HepG2 (cell line): ENCODE data around the gene BBC3. TPM values are rescaled to one million over a fixed set of nuclear protein-coding genes. Genes with fewer than 3 reads are reported as not detected.
A peak's percentile ranks its signal among the peaks of the same experiment; 100 is the strongest.

Experiments
- AGO2 ChIP-seq: fragments of 200-400 bp; formaldehyde crosslinking; optimal IDR thresholded peaks from 2 replicates; pipeline ENCODE3; 2017; ENCODE audit warnings: mild to moderate bottlenecking, low read depth, low read length, moderate library complexity
- ASH2L ChIP-seq: fragments of 300-600, 200-600 bp; sonication (generic); IDR thresholded peaks from 2 replicates; pipeline ENCODE4 v1.7.0; 2017; ENCODE audit warnings: low read depth, mild to moderate bottlenecking, moderate library complexity, mixed read lengths, low read length; ENCODE audit not compliant: insufficient read length
- ERF ChIP-seq: IDR thresholded peaks from 2 replicates; pipeline ENCODE4 v1.6.1; 2018; ENCODE audit warnings: missing biosample characterization, missing genetic modification reagents
- HIVEP1 ChIP-seq: sonication (generic); formaldehyde crosslinking; IDR thresholded peaks from 2 replicates; pipeline ENCODE4 v1.4.0; 2020; ENCODE audit warnings: mild to moderate bottlenecking, missing genetic modification reagents
- POLR2A ChIP-seq, 2 experiments: IDR thresholded peaks; 2 replicates each; pipeline ENCODE4 v1.6.1; 2011; ENCODE audit warnings: low read depth in 2 of 2, low read length in 2 of 2, mild to moderate bottlenecking in 1 of 2, moderate library complexity in 1 of 2; ENCODE audit not compliant: insufficient read depth in 1 of 2
- SIX4 ChIP-seq: sonication (generic); formaldehyde crosslinking; IDR thresholded peaks from 2 replicates; pipeline ENCODE4 v1.4.0; 2020; ENCODE audit warnings: missing genetic modification reagents
- SOX5 ChIP-seq: IDR thresholded peaks from 2 replicates; pipeline ENCODE4 v1.6.1; 2016; ENCODE audit warnings: borderline replicate concordance
- STAT5B ChIP-seq: sonication (generic); formaldehyde crosslinking; IDR thresholded peaks from 2 replicates; pipeline ENCODE4 v1.4.0; 2020; ENCODE audit warnings: missing genetic modification reagents
- THAP11 ChIP-seq: IDR thresholded peaks from 2 replicates; pipeline ENCODE4 v1.6.1; 2016; ENCODE audit warnings: missing biosample characterization, missing genetic modification reagents
- TMF1 ChIP-seq: sonication (generic); formaldehyde crosslinking; IDR thresholded peaks from 2 replicates; pipeline ENCODE4 v1.8.1; 2022; ENCODE audit warnings: low read depth, missing genetic modification reagents
- TP53 ChIP-seq: sonication (generic); formaldehyde crosslinking; conservative IDR thresholded peaks from 2 replicates; pipeline ENCODE4 v1.4.0; 2020; ENCODE audit warnings: missing genetic modification reagents
- WIZ ChIP-seq: sonication (generic); formaldehyde crosslinking; IDR thresholded peaks from 2 replicates; pipeline ENCODE4 v1.5.1; 2020; ENCODE audit warnings: mild to moderate bottlenecking, missing genetic modification reagents
- ZC3H13 ChIP-seq: sonication (generic); formaldehyde crosslinking; IDR thresholded peaks from 2 replicates; pipeline ENCODE4 v1.8.1; 2023; ENCODE audit warnings: mild to moderate bottlenecking, missing genetic modification reagents, moderate library complexity
- ZC3H4 ChIP-seq: sonication (generic); formaldehyde crosslinking; IDR thresholded peaks from 2 replicates; pipeline ENCODE4 v1.4.0; 2020; ENCODE audit warnings: missing genetic modification reagents, borderline replicate concordance
- ZNF138 ChIP-seq: sonication (generic); formaldehyde crosslinking; IDR thresholded peaks from 2 replicates; pipeline ENCODE4 v1.5.0; 2020; ENCODE audit warnings: mild to moderate bottlenecking, low read depth, missing genetic modification reagents
- ZNF331 ChIP-seq: sonication (generic); formaldehyde crosslinking; IDR thresholded peaks from 2 replicates; pipeline ENCODE4 v1.4.0; 2020; ENCODE audit warnings: missing genetic modification reagents
- ZNF383 ChIP-seq: sonication (generic); formaldehyde crosslinking; IDR thresholded peaks from 2 replicates; pipeline ENCODE4 v1.4.0; 2020; ENCODE audit warnings: missing genetic modification reagents, mild to moderate bottlenecking, borderline replicate concordance
- polyA plus RNA-seq, 8 experiments: library from polyadenylated mRNA; depleted of rRNA in 3 of 8; stranded (reverse) in 7 of 8; unstranded in 1 of 8; fragments of >200 nt; fragmentation: Illumina TruSeq in 4 of 8; extraction: Trizol in 4 of 8; gene quantifications; 2 replicates each; pipeline versions ENCODE4 v1.2.1 to v1.2.3, GENCODE V29; 2011 to 2016; ENCODE audit warnings: low read depth in 4 of 8, missing spikeins in 1 of 8, mixed read lengths in 1 of 8; ENCODE audit not compliant: insufficient read depth in 1 of 8
- total RNA-seq, 5 experiments: library from RNA; depleted of rRNA; stranded (reverse); fragments of >200 nt; fragmentation: Illumina TruSeq; extraction: Trizol; gene quantifications; 2 replicates each; pipeline ENCODE4 v1.2.3, GENCODE V29; 2016; ENCODE audit warnings: low read depth in 1 of 5
- TF ChIP-seq, protein P1 (sequence below): sonication (generic); formaldehyde crosslinking; IDR thresholded peaks from 2 replicates; pipeline ENCODE4 v1.5.0; 2020; ENCODE audit warnings: mild to moderate bottlenecking, missing genetic modification reagents
- TF ChIP-seq, protein P2 (sequence below): sonication (generic); formaldehyde crosslinking; IDR thresholded peaks from 2 replicates; pipeline ENCODE4 v1.5.0; 2020; ENCODE audit warnings: missing genetic modification reagents
- TF ChIP-seq, protein P3 (sequence below): sonication (generic); formaldehyde crosslinking; IDR thresholded peaks from 2 replicates; pipeline ENCODE4 v1.5.1; 2020; ENCODE audit warnings: missing genetic modification reagents, mild to moderate bottlenecking, borderline replicate concordance
- TF ChIP-seq, protein P4 (sequence below): sonication (generic); formaldehyde crosslinking; IDR thresholded peaks from 2 replicates; pipeline ENCODE4 v1.5.1; 2020; ENCODE audit warnings: mild to moderate bottlenecking, missing genetic modification reagents, moderate library complexity

Gene BBC3
- total and polyA plus RNA-seq, 2 of the 13 experiments (the other 11 are each of a cell fraction or from before 2014, with no cell fraction given), result 6.1 to 8.8 TPM

DNA sequence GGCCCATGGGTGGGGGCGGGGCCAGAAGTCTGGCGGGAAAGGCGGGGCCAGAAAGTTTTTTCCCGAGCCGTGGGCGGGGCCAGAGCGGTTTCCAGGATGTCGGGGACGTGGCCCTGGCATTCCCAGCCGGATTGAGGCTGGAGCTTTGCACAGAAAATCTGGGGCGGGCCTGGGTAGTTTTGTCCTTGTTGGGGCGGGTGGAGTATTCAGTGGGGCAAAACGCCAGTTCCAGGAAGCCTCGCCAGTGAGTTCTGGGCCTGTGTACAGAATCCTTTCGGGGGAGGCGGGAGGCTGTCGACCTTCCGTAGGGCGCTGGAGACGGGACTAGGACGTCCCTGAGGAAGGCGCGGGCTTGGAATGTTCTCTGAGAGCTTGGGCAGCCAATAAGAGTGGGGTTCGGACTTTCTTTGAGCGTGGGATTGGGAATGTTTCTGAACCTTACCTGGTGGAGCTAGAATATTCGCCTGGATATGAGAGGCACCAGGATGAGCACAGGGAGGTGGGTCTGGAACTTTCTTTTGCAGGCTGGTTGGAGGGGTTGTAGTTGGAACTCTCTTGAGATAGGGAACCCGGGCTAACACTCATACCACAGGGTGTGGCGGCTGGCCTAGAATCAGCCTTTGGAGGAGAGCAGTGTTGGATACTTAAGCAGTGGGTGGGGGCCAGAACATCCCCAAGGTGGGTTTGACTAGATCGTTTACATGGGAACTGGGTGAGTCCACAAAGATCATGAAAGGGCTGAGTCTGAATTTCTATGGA lies 26.6 kb upstream of the BBC3 start (continued):
- 0 out of 2 replicates have a peak, but pooled peaks have one; percentile 39 for TF ChIP-seq TP53 (CRISPR knock-in tag)
- TF ChIP-seq ZNF383 (CRISPR knock-in tag), result 0 out of 2 replicates have a peak, but pooled peaks have one; percentile 78
- TF ChIP-seq, protein P1, sequence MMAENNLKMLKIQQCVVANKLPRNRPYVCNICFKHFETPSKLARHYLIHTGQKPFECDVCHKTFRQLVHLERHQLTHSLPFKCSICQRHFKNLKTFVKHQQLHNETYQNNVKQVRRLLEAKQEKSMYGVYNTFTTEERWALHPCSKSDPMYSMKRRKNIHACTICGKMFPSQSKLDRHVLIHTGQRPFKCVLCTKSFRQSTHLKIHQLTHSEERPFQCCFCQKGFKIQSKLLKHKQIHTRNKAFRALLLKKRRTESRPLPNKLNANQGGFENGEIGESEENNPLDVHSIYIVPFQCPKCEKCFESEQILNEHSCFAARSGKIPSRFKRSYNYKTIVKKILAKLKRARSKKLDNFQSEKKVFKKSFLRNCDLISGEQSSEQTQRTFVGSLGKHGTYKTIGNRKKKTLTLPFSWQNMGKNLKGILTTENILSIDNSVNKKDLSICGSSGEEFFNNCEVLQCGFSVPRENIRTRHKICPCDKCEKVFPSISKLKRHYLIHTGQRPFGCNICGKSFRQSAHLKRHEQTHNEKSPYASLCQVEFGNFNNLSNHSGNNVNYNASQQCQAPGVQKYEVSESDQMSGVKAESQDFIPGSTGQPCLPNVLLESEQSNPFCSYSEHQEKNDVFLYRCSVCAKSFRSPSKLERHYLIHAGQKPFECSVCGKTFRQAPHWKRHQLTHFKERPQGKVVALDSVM (CRISPR knock-in tag), result no peak
- TF ChIP-seq POLR2A (IDR thresholded peaks at IDR 0.05; ENCODE audit: insufficient read depth in 1 of 2, low read depth in 2 of 2, low read length in 2 of 2), result peak; percentile 56 to 82
- peak; percentile 21 for TF ChIP-seq ERF
- TF ChIP-seq, protein P2, sequence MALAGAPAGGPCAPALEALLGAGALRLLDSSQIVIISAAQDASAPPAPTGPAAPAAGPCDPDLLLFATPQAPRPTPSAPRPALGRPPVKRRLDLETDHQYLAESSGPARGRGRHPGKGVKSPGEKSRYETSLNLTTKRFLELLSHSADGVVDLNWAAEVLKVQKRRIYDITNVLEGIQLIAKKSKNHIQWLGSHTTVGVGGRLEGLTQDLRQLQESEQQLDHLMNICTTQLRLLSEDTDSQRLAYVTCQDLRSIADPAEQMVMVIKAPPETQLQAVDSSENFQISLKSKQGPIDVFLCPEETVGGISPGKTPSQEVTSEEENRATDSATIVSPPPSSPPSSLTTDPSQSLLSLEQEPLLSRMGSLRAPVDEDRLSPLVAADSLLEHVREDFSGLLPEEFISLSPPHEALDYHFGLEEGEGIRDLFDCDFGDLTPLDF (CRISPR knock-in tag), result 0 out of 2 replicates have a peak, but pooled peaks have one; percentile 45
- 0 out of 2 replicates have a peak, but pooled peaks have one; percentile 44 for TF ChIP-seq ZNF138 (CRISPR knock-in tag)
- TF ChIP-seq, protein P3, sequence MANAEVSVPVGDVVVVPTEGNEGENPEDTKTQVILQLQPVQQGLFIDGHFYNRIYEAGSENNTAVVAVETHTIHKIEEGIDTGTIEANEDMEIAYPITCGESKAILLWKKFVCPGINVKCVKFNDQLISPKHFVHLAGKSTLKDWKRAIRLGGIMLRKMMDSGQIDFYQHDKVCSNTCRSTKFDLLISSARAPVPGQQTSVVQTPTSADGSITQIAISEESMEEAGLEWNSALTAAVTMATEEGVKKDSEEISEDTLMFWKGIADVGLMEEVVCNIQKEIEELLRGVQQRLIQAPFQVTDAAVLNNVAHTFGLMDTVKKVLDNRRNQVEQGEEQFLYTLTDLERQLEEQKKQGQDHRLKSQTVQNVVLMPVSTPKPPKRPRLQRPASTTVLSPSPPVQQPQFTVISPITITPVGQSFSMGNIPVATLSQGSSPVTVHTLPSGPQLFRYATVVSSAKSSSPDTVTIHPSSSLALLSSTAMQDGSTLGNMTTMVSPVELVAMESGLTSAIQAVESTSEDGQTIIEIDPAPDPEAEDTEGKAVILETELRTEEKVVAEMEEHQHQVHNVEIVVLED (CRISPR knock-in tag), result 0 out of 2 replicates have a peak, but pooled peaks have one; percentile 20
- no peak for TF ChIP-seq AGO2
- no peak for TF ChIP-seq THAP11 (CRISPR knock-in tag)
- peak; percentile 32; the same call in 1 of the 2 replicates for TF ChIP-seq HIVEP1 (CRISPR knock-in tag)
- TF ChIP-seq WIZ, result no peak
- TF ChIP-seq ZC3H13 (CRISPR knock-in tag), result no peak
- TF ChIP-seq TMF1 (CRISPR knock-in tag), result no peak
- TF ChIP-seq STAT5B (CRISPR knock-in tag), result no peak
- no peak for TF ChIP-seq ZC3H4 (CRISPR knock-in tag)
- TF ChIP-seq ASH2L, result peak; percentile 39
- TF ChIP-seq ZNF331 (CRISPR knock-in tag), result no peak
- TF ChIP-seq SIX4, result no peak
- TF ChIP-seq, protein P4, sequence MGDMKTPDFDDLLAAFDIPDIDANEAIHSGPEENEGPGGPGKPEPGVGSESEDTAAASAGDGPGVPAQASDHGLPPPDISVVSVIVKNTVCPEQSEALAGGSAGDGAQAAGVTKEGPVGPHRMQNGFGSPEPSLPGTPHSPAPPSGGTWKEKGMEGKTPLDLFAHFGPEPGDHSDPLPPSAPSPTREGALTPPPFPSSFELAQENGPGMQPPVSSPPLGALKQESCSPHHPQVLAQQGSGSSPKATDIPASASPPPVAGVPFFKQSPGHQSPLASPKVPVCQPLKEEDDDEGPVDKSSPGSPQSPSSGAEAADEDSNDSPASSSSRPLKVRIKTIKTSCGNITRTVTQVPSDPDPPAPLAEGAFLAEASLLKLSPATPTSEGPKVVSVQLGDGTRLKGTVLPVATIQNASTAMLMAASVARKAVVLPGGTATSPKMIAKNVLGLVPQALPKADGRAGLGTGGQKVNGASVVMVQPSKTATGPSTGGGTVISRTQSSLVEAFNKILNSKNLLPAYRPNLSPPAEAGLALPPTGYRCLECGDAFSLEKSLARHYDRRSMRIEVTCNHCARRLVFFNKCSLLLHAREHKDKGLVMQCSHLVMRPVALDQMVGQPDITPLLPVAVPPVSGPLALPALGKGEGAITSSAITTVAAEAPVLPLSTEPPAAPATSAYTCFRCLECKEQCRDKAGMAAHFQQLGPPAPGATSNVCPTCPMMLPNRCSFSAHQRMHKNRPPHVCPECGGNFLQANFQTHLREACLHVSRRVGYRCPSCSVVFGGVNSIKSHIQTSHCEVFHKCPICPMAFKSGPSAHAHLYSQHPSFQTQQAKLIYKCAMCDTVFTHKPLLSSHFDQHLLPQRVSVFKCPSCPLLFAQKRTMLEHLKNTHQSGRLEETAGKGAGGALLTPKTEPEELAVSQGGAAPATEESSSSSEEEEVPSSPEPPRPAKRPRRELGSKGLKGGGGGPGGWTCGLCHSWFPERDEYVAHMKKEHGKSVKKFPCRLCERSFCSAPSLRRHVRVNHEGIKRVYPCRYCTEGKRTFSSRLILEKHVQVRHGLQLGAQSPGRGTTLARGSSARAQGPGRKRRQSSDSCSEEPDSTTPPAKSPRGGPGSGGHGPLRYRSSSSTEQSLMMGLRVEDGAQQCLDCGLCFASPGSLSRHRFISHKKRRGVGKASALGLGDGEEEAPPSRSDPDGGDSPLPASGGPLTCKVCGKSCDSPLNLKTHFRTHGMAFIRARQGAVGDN, result peak; percentile 68
- no peak for TF ChIP-seq SOX5
